Left cardiac atrium (tissue), 4 donors: ENCODE data around the gene SPECC1. TPM values are rescaled to one million over a fixed set of nuclear protein-coding genes. Genes with fewer than 3 reads are reported as not detected.
"Not testable (repeated sequence)": the region's sequence is repeated elsewhere in the genome, so short reads cannot be mapped to it uniquely, and the experiment has no call there.

Experiments
- ATAC-seq, 2 donors: fragments of 200-7000 bp; cut with Tn5 transposase; one replicate each; pipeline ENCODE4 v1.9.1; 2020; ENCODE audit warnings: mild to moderate bottlenecking in 2 of 2, moderate library complexity in 2 of 2
- DNase-seq: peaks from one replicate; pipeline ENCODE4 v3.0.0-alpha.2; 2020
- intact Hi-C, 2 donors: fragments of 100-400 bp; cut with DNase I; formaldehyde crosslinking; loops; one replicate each; pipeline versions ENCODE4 v1.14.1 to v1.15.1; 2022 to 2023
- total RNA-seq, 2 donors: library from RNA; stranded (reverse); fragmentation: NEBNext Ultra II Directional; extraction: Animal tissue kit (Norgen Biotek cat#: 25700); gene quantifications; one replicate each; pipeline ENCODE4 v1.2.1, GENCODE V29; 2021
- donor health status: DM: no; HTN: yes; CAD: no.
- donor health status: DM: no; HTN: yes; CAD: no; lungs with severe emphysema.
- donor health status: DM: yes; HTN: yes; CAD: no.
- donor health status: Dilated cardiomyopathy.

SPECC1 gene
- total RNA-seq, 2 donors from 2014 or later, result 12.6 to 14.2 TPM

- ATAC-seq (no peak), DNase-seq (no peak)
- intact Hi-C loops, result no loop called here
These were observed 44.3 kb downstream of the SPECC1 start for GRCh38 chr17:20053361-20053964.

- ATAC-seq (no peak), DNase-seq (no peak)
- intact Hi-C loops, result no loop called here
These were observed 50.6 kb downstream of the SPECC1 start for GRCh38 chr17:20059728-20060188.

GRCh38 chr17:20063665-20064648 is 54.8 kb downstream of the SPECC1 start:
- DNase-seq (peak; percentile 85), ATAC-seq (peak; percentile 88 to 89)
- intact Hi-C loops, result no loop called here

GRCh38 chr17:20066253-20066652 is 57.1 kb downstream of the SPECC1 start:
- intact Hi-C loops, result no loop called here
- ATAC-seq (peak; percentile 62 to 75), DNase-seq (peak; percentile 71)

GRCh38 chr17:20067711-20068110 is 58.6 kb downstream of the SPECC1 start:
- ATAC-seq (no peak), DNase-seq (no peak)
- intact Hi-C loops, result no loop called here

GRCh38 chr17:20068445-20068844 is 59.3 kb downstream of the SPECC1 start:
- intact Hi-C loops, result no loop called here
- DNase-seq (no peak), ATAC-seq (no peak)

GRCh38 chr17:20071824-20072691 is 62.9 kb downstream of the SPECC1 start:
- no peak for ATAC-seq
- DNase-seq, result no peak
- intact Hi-C loops, result no loop called here

- no peak for ATAC-seq
- no peak for DNase-seq
- intact Hi-C loops, result no loop called here
These were observed 63.5 kb downstream of the SPECC1 start for GRCh38 chr17:20072692-20072992.

GRCh38 chr17:20073055-20073979 is 64.2 kb downstream of the SPECC1 start:
- intact Hi-C loops, result no loop called here
- ATAC-seq, result peak; percentile 93
- DNase-seq, result peak; percentile 58

- DNase-seq (no peak), ATAC-seq (peak; percentile 70 to 75)
- intact Hi-C loops, result no loop called here
These were observed 64.8 kb downstream of the SPECC1 start for GRCh38 chr17:20074001-20074400.

- ATAC-seq (peak; percentile 42 to 52), DNase-seq (no peak)
- intact Hi-C loops, result no loop called here
These were observed 65.3 kb downstream of the SPECC1 start for GRCh38 chr17:20074489-20074888.

GRCh38 chr17:20076137-20076536 is 67.0 kb downstream of the SPECC1 start:
- intact Hi-C loops, ATAC-seq, DNase-seq: not testable (repeated sequence)

- no peak for ATAC-seq
- intact Hi-C loops, result no loop called here
These were observed 69.0 kb downstream of the SPECC1 start for GRCh38 chr17:20077978-20078685.

GRCh38 chr17:20080513-20080912 is 71.4 kb downstream of the SPECC1 start:
- ATAC-seq (no peak), DNase-seq (no peak)
- intact Hi-C loops, result no loop called here

More at GRCh38 chr17:20077978-20078685, 69.0 kb downstream of the SPECC1 start:
- DNase-seq, result no peak

GRCh38 chr17:20083156-20083859 is 74.1 kb downstream of the SPECC1 start:
- ATAC-seq (no peak), DNase-seq (no peak)
- intact Hi-C loops, result no loop called here

GRCh38 chr17:20084621-20085282 is 75.6 kb downstream of the SPECC1 start:
- ATAC-seq (no peak), DNase-seq (no peak)
- intact Hi-C loops, result no loop called here
